Measurements from ENCODE around the gene FOXN3. TPM values are rescaled to one million over a fixed set of nuclear protein-coding genes. Genes with fewer than 3 reads are reported as not detected.

Gene FOXN3
- total RNA-seq, 2 donors from 2014 or later: 61.2 to 84.1 TPM

DNA sequence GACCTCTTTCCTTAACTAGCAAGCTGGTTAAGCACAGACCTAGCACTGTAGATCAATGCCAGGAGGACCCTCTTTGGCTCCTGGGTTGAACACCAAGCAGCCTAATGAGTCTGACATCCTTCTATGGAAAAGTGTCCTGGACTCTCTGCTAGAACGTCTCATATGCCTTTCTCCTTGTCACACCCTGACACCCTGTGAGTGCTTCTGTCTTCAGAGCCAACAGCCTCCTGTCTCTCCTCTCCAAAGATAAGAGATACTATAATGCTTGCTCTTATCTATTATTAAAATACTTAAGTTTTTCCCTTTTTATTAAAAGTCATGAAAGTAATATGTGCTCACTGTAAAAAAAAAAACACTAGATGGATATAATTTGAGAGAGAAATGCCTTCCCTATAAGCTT, 222.7 kb downstream of the FOXN3 start:
- H3K27me3 Mint-ChIP-seq (ENCODE audit: insufficient read depth): no peaks in the 10 kb centered on the region
- peaks cover 8% of the 10 kb centered on the region for H3K4me1 Mint-ChIP-seq
- H3K36me3 Mint-ChIP-seq (ENCODE audit: low read depth): peaks cover 20% of the 10 kb centered on the region

GRCh38 chr14:89190765-89191513, 226.1 kb downstream of the FOXN3 start:
- Mint-ChIP-seq H3K27ac (no peak overlapping the region), H3K9me3 (no peaks in the 10 kb centered on the region), H3K27me3 (ENCODE audit: insufficient read depth) (no peaks in the 10 kb centered on the region), H3K4me3 (no peak overlapping the region), H3K36me3 (ENCODE audit: low read depth) (peaks cover 14% of the 10 kb centered on the region), H3K4me1 (peaks cover 13% of the 10 kb centered on the region)
- no peak overlapping the region for H3K4me3 ChIP-seq (ENCODE audit: low read length)
- H3K9me3 ChIP-seq (ENCODE audit: control insufficient read depth, low read length): peaks cover 5% of the 10 kb centered on the region
- H3K4me1 ChIP-seq (ENCODE audit: control insufficient read depth, insufficient read depth, low read length): peaks cover 8% of the 10 kb centered on the region
- 87 to 91% methylated on average over 6 to 11 of the region's 11 CpGs for WGBS, 2 experiments (ENCODE audit: insufficient coverage in 1 of 2, insufficient read length in 1 of 2)
- no peaks in the 10 kb centered on the region for H3K36me3 ChIP-seq (ENCODE audit: control insufficient read depth, insufficient read depth, low read length)
- TF ChIP-seq CTCF (conservative IDR thresholded peaks at IDR 0.05): no peak
- H3K27ac ChIP-seq (ENCODE audit: low read depth, low read length): peak overlapping the region; percentile 78
- no peak for DNase-seq
- H3K27me3 ChIP-seq (ENCODE audit: control insufficient read depth, insufficient read depth, low read length, poor library complexity, severe bottlenecking): no peaks in the 10 kb centered on the region
- no peak overlapping the region for H3K9ac ChIP-seq (ENCODE audit: extremely low read depth, low read length, poor library complexity, severe bottlenecking)

More for the DNA sequence above, 222.7 kb downstream of the FOXN3 start:
- H3K36me3 ChIP-seq (ENCODE audit: control insufficient read depth, insufficient read depth, low read length): no peaks in the 10 kb centered on the region
- H3K27me3 ChIP-seq (ENCODE audit: control insufficient read depth, insufficient read depth, low read length, poor library complexity, severe bottlenecking): no peaks in the 10 kb centered on the region
- no peak for TF ChIP-seq CTCF (conservative IDR thresholded peaks at IDR 0.05)
- peaks cover 5% of the 10 kb centered on the region for H3K9me3 ChIP-seq (ENCODE audit: control insufficient read depth, low read length)
- H3K4me3 ChIP-seq (ENCODE audit: low read length): no peak overlapping the region
- 100% methylated on average over 1 of the region's 1 CpG for WGBS, 2 experiments (ENCODE audit: insufficient coverage in 1 of 2, insufficient read length in 1 of 2)
- no peak overlapping the region for H3K27ac ChIP-seq (ENCODE audit: low read depth, low read length)
- no peak overlapping the region for H3K27ac Mint-ChIP-seq
- no peaks in the 10 kb centered on the region for H3K9me3 Mint-ChIP-seq
- DNase-seq: no peak
- no peak overlapping the region for H3K9ac ChIP-seq (ENCODE audit: extremely low read depth, low read length, poor library complexity, severe bottlenecking)
- H3K4me1 ChIP-seq (ENCODE audit: control insufficient read depth, insufficient read depth, low read length): no peaks in the 10 kb centered on the region
- H3K4me3 Mint-ChIP-seq: no peak overlapping the region

DNA sequence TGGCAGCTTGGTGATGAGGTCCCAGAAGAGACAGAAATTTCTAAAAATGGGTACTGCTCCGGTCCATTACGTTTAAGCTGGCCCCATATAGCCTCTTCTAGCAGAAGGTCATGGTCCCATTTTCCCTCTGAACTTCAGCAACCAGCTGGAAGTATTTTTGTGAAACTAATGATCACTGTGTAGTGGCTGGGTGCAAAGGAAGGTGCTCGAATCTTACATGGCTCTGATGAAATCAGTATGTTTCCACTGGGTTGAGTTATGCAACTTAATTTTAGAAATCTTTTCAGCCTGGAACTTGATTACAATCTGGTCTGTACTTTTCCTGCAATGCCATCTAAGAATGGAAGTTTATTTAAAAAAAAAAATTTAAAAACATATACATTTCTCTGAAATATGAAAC, 228.5 kb downstream of the FOXN3 start:
- no peak for TF ChIP-seq CTCF (conservative IDR thresholded peaks at IDR 0.05)
- Mint-ChIP-seq H3K4me3 (no peak overlapping the region), H3K36me3 (ENCODE audit: low read depth) (peaks cover 6% of the 10 kb centered on the region), H3K9me3 (no peaks in the 10 kb centered on the region), H3K27ac (no peak overlapping the region), H3K4me1 (peaks cover 24% of the 10 kb centered on the region), H3K27me3 (ENCODE audit: insufficient read depth) (no peaks in the 10 kb centered on the region)
- Histone ChIP-seq H3K27me3 (ENCODE audit: control insufficient read depth, insufficient read depth, low read length, poor library complexity, severe bottlenecking) (no peaks in the 10 kb centered on the region), H3K9me3 (ENCODE audit: control insufficient read depth, low read length) (no peaks in the 10 kb centered on the region), H3K36me3 (ENCODE audit: control insufficient read depth, insufficient read depth, low read length) (no peaks in the 10 kb centered on the region), H3K4me3 (ENCODE audit: low read length) (no peak overlapping the region), H3K4me1 (ENCODE audit: control insufficient read depth, insufficient read depth, low read length) (peaks cover 23% of the 10 kb centered on the region), H3K9ac (ENCODE audit: extremely low read depth, low read length, poor library complexity, severe bottlenecking) (no peak overlapping the region), H3K27ac (ENCODE audit: low read depth, low read length) (no peak overlapping the region)
- 100% methylated on average over 3 of the region's 3 CpGs for WGBS, 2 experiments (ENCODE audit: insufficient coverage in 1 of 2, insufficient read length in 1 of 2)
- DNase-seq: no peak
